Sigmoid colon (tissue), 7 donors: Measurements from ENCODE around the gene ZFYVE28. TPM values are rescaled to one million over a fixed set of nuclear protein-coding genes. Genes with fewer than 3 reads are reported as not detected.

Source experiments
- DNase-seq: peaks from one replicate; pipeline ENCODE4 v3.0.0-alpha.2; 2019
- H3K27ac ChIP-seq, 4 donors: fragments of 200-600 bp; sonication (generic); one replicate each; pipeline ENCODE4 v1.5.1; 2016 to 2019; ENCODE audit warnings: mild to moderate bottlenecking in 1 of 4
- H3K27me3 ChIP-seq, 3 donors: fragments of 200-600 bp; sonication (generic); one replicate each; pipeline ENCODE4 v1.5.1; 2019; ENCODE audit warnings: mild to moderate bottlenecking in 1 of 3
- H3K36me3 ChIP-seq, 4 donors: fragments of 200-600 bp; sonication (generic); one replicate each; pipeline ENCODE4 v1.5.1; 2016 to 2019
- H3K4me1 ChIP-seq, 4 donors: fragments of 200-600 bp; sonication (generic); one replicate each; pipeline ENCODE4 v1.5.1; 2017 to 2019
- H3K4me3 ChIP-seq, 4 donors: fragments of 200-600 bp; sonication (generic); one replicate each; pipeline ENCODE4 v1.5.1; 2017 to 2019; ENCODE audit warnings: mild to moderate bottlenecking in 2 of 4, moderate library complexity in 1 of 4
- H3K9me3 ChIP-seq, 4 donors: fragments of 200-600 bp in 3 of 4; sonication (generic) in 3 of 4; one replicate each; pipeline versions ENCODE4 v1.5.1 to v1.6.1; 2013 to 2019
- EP300 ChIP-seq, 4 donors: sonication (generic); formaldehyde crosslinking; IDR thresholded peaks; one replicate each; pipeline ENCODE4 v1.6.1; 2017; ENCODE audit warnings: antibody characterized with exemption in 4 of 4
- POLR2A ChIP-seq, 2 donors: fragments of 450-650 bp; IDR thresholded peaks; one replicate each; pipeline ENCODE4 v1.6.1; 2016; ENCODE audit warnings: antibody characterized with exemption in 2 of 2, mild to moderate bottlenecking in 2 of 2, moderate library complexity in 2 of 2
- POLR2AphosphoS5 ChIP-seq, 4 donors: sonication (generic); formaldehyde crosslinking; IDR thresholded peaks; one replicate each; pipeline ENCODE4 v1.6.1; 2017; ENCODE audit warnings: antibody characterized with exemption in 4 of 4
- WGBS, 2 donors: extraction: QIAGEN DNeasy Blood & Tissue Kit; methylation state at CpG; one replicate each; pipeline ENCODE4 v1.1.7; 2013; 5-methylcytosine and 5-hydroxymethylcytosine counted together
- intact Hi-C: fragments of 100-400 bp; cut with DNase I; formaldehyde crosslinking; loops from one replicate; pipeline ENCODE4 v1.15.1; 2023
- polyA plus RNA-seq, 3 donors: library from polyadenylated mRNA; stranded (reverse); fragments of 200-250 nt; gene quantifications; one replicate each; pipeline ENCODE4 v1.2.3, GENCODE V29; 2013
- total RNA-seq, 4 donors: library from RNA; depleted of rRNA; stranded (reverse); fragments of >200 nt; gene quantifications; one replicate each; pipeline ENCODE4 v1.1.0, GENCODE V29; 2016
- TF ChIP-seq, protein P1 (sequence below), 4 experiments: fragments of 450-650 bp in 3 of 4; fragments of 200-600 bp in 1 of 4; IDR thresholded peaks; one replicate each; pipeline ENCODE4 v1.5.1; 2016 to 2019; ENCODE audit warnings: antibody characterized with exemption in 4 of 4, mild to moderate bottlenecking in 3 of 4, moderate library complexity in 2 of 4
- donor health status: healthy with polysubstance abuse.
- donor health status: Bipolar disorder and iron deficiency.
- donor health status: healthy.

ZFYVE28 gene
- total and polyA plus RNA-seq, 7 donors = 3.1 to 24.1 (median 13.0) TPM

DNA sequence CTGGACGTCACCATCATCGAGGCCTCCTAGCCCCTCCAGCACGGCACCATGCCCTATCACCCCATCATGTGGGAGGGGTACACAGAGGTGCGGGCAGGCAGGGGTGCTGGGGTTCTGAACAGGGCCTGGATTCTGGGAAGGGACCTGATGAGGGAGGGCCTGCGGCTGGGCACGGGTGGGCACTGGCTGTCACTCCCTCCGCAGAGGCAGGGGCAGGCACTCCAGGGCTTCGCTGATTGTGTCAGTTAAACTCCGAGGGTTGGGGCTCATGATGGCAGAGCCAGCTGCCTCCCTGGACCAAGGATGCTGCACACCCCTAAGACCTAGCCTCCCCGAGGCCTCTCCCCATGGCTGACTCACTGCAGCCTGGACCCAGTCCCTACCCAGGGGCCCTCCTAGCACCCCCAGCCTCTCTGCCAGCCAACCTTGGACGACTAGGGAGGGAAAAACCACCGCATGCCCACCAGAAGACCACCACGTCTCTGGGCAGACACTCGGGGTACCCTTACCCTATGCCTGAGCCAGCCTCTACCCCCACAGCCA is 45.9 kb downstream of the ZFYVE28 start:
- Histone ChIP-seq H3K4me3 (no peak overlapping the region), H3K4me1 (no peaks in the 10 kb centered on the region), H3K27me3 (no peaks in the 10 kb centered on the region), H3K9me3 (peaks cover 0 to 3% (median 0%) of the 10 kb centered on the region in 4 donors), H3K27ac (no peak overlapping the region), H3K36me3 (no peaks in the 10 kb centered on the region)
- WGBS, 2 donors = 91 to 92% methylated on average over 14 of the region's 14 CpGs
- DNase-seq = no peak
- TF ChIP-seq POLR2A (IDR thresholded peaks at IDR 0.05) = no peak
- TF ChIP-seq, protein P1, sequence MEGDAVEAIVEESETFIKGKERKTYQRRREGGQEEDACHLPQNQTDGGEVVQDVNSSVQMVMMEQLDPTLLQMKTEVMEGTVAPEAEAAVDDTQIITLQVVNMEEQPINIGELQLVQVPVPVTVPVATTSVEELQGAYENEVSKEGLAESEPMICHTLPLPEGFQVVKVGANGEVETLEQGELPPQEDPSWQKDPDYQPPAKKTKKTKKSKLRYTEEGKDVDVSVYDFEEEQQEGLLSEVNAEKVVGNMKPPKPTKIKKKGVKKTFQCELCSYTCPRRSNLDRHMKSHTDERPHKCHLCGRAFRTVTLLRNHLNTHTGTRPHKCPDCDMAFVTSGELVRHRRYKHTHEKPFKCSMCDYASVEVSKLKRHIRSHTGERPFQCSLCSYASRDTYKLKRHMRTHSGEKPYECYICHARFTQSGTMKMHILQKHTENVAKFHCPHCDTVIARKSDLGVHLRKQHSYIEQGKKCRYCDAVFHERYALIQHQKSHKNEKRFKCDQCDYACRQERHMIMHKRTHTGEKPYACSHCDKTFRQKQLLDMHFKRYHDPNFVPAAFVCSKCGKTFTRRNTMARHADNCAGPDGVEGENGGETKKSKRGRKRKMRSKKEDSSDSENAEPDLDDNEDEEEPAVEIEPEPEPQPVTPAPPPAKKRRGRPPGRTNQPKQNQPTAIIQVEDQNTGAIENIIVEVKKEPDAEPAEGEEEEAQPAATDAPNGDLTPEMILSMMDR (IDR thresholded peaks at IDR 0.05) = no peak
- TF ChIP-seq POLR2AphosphoS5 (IDR thresholded peaks at IDR 0.05) = no peak
- no peak for TF ChIP-seq EP300 (IDR thresholded peaks at IDR 0.05)
- intact Hi-C loops = no loop called here

DNA sequence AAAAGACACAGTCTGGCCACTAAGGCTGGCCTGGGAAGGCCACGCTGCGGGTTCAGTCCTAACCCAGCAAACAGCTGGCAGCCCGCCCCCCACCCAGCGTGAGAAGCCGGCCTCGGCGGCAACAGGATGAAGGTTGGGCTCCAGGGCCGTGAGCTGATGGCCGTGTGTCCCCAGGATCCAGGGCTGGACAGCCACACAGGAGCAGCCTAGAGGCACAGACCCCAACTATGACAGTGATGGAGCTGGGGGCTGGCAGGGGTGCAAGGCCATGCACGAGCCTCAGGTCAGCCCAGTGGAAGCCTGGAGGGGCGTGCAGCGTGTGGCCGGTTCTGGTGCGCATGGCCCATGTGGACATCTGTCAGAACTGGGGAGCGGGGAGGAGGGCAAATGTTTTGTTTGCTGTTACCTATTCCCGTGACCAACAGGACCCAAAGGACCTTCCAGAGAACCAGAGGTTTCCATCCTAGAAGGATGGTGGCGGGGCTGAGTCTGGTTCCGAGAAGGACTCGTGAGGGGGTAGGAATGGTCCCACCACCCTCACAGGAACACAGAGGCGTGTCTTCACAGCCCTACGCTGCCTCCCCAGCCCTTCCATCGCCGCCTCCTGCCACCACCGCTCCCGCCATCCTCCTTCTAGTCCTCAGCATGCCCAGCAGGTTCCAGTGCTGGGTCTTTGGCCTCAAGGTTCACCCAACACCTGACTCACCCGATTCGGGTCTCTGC is 46.5 kb downstream of the ZFYVE28 start:
- H3K36me3 ChIP-seq = no peaks in the 10 kb centered on the region
- H3K4me1 ChIP-seq = no peaks in the 10 kb centered on the region
- DNase-seq = no peak
- peaks cover 0 to 3% (median 0%) of the 10 kb centered on the region in 4 donors for H3K9me3 ChIP-seq
- no peak overlapping the region for H3K27ac ChIP-seq
- 82 to 88% methylated on average over 27 of the region's 27 CpGs for WGBS, 2 donors
- no peak overlapping the region for H3K4me3 ChIP-seq
- intact Hi-C loops = no loop called here
- no peaks in the 10 kb centered on the region for H3K27me3 ChIP-seq
- no peak for TF ChIP-seq POLR2AphosphoS5 (IDR thresholded peaks at IDR 0.05)
- no peak for TF ChIP-seq EP300 (IDR thresholded peaks at IDR 0.05)
- TF ChIP-seq, protein P1 (IDR thresholded peaks at IDR 0.05) = no peak
- no peak for TF ChIP-seq POLR2A (IDR thresholded peaks at IDR 0.05)

DNA sequence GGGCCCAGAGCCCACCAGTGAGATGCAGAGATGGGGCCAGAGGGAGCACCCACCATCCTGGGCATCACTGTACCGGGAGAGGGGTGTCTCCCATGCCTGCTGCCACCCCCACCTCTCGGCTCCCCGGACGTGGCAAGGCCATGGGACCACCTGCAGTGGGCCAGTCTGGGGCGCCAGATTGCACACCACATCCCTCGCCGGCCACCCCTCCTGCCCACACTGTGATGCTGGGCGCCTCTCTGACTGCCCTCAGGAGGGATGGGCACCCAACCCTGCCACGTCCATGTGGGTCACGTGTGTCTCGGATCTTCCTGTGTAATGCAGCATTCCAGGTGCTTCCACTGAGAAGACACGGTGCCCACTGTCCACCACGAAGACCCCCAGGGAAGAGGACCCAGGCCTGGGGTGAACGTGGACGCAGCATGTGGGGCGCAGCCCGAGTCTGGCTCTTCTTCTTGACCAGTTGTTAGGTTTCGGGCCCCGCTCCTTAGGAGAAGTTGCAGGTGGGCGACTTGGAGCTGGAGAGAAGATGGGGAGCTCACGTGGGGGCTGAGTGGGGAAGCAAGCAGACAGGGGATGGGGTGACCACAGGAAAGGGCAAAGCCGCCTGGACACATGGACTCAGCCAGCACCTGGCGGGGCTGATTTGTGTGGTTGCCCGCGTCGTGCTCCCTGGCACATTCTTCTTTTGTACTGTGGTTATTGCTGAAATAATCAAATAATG is 47.7 kb downstream of the ZFYVE28 start:
- intact Hi-C loops = no loop called here
- no peak for DNase-seq
- Histone ChIP-seq H3K9me3 (peaks cover 0 to 3% (median 0%) of the 10 kb centered on the region in 4 donors), H3K36me3 (no peaks in the 10 kb centered on the region), H3K27me3 (no peaks in the 10 kb centered on the region), H3K4me1 (peaks cover 0 to under 1% (median 0%) of the 10 kb centered on the region in 4 donors), H3K4me3 (no peak overlapping the region), H3K27ac (no peak overlapping the region)
- TF ChIP-seq POLR2A (IDR thresholded peaks at IDR 0.05) (no peak), POLR2AphosphoS5 (IDR thresholded peaks at IDR 0.05) (no peak), EP300 (IDR thresholded peaks at IDR 0.05) (no peak)
- TF ChIP-seq, protein P1 (IDR thresholded peaks at IDR 0.05) = no peak
- 89% methylated on average over 26 of the region's 26 CpGs for WGBS, 2 donors

DNA sequence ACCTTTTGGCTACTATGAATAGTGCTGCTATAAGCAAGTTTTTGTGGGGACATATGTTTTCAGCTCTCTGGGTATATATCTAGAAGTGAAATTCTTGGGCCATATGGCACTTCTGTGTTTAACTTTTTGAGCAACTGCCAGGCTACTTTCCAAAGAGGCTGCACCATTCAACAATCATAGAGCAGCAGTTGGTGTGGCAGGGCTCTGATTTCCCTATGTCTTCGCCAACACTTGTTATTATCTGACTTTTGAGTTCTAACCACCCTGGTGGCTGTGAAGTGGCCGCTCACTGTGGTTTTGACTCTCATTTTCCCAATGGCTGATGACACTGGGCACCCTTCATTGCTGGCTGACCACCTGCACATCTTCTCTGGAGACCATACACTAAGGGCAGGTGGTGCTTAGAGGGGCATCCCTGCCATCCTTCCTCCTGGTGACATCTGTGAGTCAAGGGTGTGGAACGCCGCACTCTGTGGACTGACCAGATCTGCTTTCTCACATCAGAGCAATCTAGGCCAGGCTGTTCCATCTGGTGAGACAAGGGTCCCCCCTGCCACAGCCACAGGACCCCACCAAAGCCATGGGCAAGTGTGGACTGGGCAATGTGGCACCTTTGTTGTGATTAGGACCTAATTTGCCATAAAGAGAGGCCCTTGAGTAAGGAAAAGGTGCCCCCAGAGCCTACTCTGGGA is 49.6 kb downstream of the ZFYVE28 start:
- H3K4me1 ChIP-seq = peaks cover 0 to 17% (median 12%) of the 10 kb centered on the region in 4 donors
- intact Hi-C loops = loop anchor here (10.0 kb wide), 1 partner anchor 104 kb away; the partner anchor contains the start of gene MXD4
- no peak overlapping the region for H3K27ac ChIP-seq
- H3K27me3 ChIP-seq = no peaks in the 10 kb centered on the region
- peaks cover 0 to 3% (median 0%) of the 10 kb centered on the region in 4 donors for H3K9me3 ChIP-seq
- H3K4me3 ChIP-seq = no peak overlapping the region
- H3K36me3 ChIP-seq = no peaks in the 10 kb centered on the region
- WGBS, 2 donors = 98 to 99% methylated on average over 4 of the region's 4 CpGs
- TF ChIP-seq POLR2AphosphoS5 (IDR thresholded peaks at IDR 0.05) = no peak
- peak; percentile 36 for DNase-seq
